Hematopoietic multipotent progenitor cell treated with erythropoietin and hydrocortisone succinate and interleukin-3 and kit ligand, for 4 days (in vitro differentiated cells): Measurements from ENCODE around the gene ABHD8.
"Not testable (repeated sequence)": the region's sequence is repeated elsewhere in the genome, so short reads cannot be mapped to it uniquely, and the experiment has no call there.

Experiments
- DNase-seq: peaks from one replicate; pipeline ENCODE4 v3.0.0-alpha.2; 2015

The ABHD8 gene

DNA sequence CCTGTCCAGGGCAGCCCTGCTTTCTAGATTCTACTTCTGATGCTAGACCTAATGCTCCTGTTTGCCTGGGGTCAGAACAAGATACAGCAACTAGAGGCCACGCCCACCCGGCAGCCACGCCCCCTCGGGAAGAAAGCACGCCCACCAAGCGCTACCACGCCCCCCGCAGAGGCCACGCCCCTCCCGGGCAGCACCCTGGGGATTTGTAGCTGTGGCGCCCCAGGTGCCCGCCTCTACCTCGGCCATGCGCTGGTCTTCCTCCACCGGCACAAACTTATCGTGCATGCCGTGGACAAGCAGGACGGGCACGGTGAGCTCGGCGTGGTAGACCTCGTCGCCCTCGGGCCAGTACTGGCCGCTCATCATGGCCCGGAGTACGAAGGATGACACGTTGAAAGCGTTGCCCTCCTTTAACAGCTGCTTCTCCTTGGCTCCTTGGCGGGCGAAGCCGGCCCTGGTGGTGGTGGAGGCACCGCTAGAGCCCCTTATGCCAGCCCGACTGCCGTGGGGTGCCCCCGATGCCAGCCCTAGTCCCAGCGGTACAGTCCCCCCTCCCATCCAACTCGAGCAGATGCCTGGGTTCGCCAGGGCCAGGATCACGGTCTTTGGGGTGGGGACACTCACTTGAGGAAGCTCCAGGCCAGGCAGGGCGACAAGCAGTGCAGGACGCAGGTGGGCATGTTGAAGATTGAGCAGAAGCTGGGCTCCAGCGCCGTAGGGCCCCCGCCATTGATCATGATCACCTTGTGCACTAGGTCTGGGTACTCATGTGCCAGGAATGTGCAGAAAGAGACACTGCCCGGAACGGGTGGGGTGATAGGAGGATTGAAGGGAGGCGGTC, 9.0 kb downstream of the ABHD8 start:
- DNase-seq: peak; percentile 71

DNA sequence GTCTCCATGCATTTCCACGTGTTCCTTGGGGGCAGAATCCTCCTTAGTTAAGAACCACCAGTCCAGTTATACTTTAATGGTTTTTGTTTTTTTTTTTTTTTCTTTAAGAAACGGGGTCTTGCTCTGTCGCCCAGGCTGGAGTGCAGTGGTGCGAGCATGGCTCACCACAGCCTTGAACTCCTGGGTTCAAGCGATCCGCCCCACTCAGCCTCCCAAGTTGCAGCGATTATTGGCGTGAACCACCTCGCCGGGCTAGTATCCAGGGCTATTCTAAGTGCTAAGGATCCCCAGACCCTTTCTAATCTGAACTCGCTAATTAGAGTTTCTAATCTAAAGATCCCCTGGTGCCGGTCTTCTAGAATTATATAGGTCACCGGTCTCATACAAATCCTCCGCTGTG, 9.6 kb downstream of the ABHD8 start:
- no peak for DNase-seq

DNA sequence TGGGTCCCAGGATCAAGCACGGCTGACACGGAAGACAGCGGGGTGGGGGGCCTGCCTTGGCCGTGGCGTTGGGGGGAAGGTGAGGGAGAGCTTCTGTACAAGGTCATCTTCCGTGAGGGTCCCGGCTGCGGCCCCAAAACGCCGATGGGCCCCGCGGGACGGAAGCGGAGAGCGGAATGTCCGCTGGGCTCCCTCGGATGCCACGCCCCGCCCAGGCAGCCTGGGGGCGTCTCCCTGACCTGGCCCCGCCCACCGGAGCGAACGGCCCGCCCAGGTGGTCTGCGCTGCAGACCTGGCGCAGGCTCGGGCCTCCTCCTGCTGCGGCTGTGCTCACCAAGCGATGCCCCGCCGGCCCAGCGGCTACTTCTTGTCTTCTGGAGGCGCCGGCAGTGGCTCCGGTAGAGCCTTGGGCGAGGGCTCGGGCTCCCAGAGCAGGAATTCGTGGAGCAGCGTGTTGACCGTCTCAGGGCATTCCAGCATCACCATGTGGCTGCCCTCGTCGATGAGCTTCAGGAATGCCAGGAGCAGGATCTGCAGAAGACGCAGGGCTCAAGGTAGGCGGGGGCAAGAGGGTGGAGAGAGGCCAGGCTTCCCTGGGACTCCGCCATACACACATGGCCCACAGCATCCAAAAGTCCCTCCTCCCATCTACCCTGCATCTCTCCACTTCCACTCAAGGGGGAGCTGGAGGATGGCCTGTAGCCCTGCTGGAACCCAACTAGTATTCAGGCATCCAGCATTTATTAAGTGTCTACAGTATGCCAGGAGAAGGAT, 10.7 kb downstream of the ABHD8 start:
- DNase-seq: peak; percentile 95

DNA sequence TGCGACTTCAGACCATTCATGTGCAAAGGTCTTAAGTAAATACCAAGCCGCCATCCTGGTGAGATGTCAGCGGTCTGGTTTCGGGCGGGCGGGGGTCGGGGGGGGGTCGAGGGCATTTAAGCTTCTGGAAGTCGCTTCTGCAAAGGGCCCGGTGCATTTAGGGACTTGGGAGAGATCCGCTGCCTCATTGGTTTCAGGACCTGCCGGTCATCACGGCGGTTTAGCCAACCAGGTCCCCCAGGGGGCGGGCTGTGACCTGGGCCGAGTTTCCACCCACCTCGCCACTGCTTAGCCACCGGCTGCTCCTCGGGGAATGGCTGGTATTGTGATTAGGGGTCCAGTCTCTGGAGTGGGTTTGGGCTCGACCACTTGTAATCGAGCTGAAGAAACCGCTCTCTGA, 13.7 kb downstream of the ABHD8 start:
- peak; percentile 93 for DNase-seq

DNA sequence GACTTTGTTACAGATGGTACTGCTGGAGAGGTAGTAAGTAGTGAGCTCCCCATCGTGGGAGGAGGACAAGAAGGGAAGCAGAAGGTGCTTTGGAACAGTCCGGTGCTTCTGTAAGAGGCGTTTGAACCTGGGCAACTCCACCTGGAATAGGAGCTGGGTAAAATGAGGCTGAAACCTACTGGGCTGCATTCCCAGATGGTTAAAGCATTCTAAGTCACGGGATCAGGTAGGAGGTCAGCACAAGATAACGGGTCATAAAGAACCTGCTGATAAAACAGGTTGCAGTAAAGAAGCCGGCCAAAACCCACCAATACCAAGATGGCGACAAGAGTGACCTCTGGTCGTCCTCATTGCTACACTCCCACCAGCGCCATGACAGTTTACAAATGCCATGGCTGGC, 16.5 kb downstream of the ABHD8 start:
- DNase-seq: no peak

DNA sequence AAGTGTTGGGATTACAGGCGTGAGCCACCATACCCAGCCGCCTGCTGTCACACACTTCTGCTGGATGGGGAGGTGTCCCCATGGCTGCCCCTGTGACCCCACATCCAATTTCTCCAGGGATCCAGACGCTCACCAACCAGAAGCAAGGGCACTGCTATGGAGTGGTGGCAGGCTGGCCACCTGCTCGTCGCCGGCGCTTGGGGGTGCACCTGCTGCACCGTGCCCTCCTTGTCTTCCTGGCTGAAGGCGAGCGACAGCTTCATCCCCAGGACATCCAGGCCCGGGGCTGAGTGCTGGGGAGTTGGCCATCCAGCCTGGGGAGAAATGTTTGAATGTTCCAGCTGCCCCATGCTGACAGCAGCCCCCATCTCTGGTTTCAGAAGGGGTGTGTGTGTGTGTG, 17.0 kb downstream of the ABHD8 start:
- DNase-seq: no peak

DNA sequence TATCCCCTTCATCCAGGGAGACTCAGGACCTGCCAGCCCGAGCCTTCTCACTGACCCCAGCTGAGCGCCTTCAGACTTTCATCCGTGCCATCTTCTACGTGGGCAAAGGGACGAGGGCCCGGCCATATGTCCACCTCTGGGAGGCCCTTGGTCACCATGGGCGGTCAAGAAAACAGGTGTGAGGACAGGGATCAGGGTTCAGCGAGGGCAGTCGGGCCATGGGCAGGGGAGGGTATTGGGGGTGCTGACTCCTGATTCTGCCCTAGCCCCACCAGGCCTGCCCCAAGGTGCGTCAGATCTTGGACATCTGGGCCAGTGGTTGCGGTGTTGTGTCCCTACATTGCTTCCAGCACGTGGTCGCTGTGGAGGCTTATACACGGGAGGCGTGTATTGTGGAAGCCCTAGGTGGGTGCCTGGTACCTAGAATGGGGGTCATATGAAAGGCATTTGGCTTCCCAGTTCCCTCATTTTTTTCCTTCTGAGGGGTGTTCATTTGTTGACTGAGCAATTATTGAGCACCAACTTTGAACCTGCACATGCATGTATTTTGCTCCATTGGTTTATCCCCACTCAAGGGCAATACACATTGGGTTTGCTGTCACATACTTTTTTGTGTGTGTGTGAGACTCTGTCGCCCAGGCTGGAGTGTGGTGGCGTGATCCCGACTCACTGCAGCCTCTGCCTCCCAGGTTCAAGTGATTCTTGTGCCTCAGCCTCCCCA, 17.6 kb downstream of the ABHD8 start:
- DNase-seq: no peak

DNA sequence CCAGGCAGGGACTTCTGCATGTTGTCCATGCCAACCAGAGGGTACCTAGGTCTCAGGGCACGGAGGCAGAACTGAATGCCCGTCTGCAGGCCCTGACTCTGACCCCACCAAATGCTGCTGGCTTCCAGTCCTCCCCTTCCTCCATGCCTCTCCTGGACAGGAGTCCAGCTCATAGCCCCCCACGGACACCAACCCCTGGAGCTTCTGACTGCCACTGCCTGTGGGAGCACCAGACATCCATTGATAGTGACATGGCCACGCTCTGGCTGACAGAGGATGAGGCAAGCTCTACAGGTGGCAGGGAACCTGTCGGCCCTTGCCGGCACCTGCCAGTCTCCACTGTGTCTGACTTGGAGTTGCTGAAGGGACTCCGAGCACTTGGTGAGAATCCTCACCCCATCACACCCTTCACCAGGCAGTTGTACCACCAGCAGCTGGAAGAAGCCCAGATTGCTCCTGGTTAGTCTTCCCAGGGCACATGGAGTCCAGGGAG, 19.7 kb downstream of the ABHD8 start:
- DNase-seq: no peak

DNA sequence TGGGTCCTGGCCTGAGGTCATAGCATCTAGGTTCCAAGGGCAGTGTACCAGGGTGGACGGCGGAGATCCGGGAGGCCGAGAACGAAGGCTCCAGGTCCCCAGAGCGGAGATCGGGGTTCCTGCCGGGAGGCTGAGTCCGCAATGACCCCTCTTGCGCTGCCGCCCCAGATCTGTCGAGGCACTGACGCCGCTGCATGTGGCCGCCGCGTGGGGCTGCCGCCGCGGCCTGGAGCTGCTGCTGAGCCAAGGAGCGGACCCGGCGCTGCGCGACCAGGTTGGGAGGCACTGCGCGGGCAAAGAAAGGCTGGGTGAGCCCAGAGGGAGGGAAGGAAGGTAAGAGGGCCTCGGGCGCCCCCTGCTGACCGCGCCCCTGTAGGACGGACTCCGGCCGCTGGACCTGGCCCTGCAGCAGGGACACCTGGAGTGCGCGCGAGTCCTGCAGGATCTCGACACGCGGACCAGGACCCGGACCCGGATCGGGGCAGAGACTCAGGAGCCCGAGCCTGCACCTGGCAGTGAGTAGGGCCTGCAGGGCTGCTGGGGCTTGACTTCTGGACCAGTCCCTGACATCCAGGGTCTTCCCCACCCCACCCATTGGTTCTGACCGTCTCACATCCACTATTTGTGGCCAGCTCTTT, 20.6 kb downstream of the ABHD8 start:
- peak; percentile 95 for DNase-seq

DNA sequence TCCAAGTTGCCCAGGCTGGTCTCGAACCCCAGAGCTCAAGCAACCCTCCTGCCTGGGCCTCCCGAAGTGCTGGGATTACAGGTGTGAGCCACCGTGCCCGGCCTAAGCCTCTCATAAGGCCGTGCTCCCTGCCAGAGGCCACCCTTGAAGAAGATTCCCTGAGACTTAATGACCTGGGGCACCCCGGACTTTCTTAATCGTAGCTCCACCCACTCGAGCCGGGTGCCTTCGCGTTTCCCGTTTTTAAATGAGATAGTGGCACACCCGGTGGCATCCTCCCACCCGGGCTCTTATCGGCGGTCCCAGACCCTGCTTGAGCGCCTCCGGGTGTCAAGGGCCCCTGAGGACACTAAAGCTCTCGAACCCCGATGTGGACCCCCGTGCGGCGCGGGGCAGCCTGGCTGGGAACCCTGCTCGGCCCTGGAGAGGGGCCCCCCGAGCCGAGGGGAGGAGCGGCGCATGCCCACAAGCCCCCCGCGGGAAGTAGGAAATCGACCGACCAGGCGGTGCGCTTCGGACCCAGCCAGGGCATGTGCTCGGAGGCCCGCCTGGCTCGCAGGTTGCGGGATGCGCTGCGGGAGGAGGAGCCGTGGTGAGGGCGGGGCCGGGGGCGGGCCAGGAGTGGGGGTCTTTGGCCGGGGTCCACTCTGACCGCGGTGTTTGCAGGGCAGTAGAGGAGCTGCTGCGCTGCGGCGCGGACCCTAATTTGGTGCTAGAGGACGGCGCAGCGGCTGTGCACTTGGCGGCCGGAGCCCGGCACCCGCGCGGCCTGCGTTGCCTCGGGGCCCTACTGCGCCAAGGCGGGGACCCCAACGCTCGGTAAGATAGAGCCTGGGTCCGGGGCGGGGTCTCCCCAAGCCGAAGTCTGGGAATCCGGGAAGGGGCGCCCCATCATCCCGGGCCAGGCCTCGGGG, 21.6 kb downstream of the ABHD8 start, which contains the start of gene ANKLE1:
Gene ANKLE1 (plus strand): TSS at position 511 of the 914 bp plus-strand sequence. CDS start 20 bp downstream, at position 531.
- peak; percentile 96 for DNase-seq

DNA sequence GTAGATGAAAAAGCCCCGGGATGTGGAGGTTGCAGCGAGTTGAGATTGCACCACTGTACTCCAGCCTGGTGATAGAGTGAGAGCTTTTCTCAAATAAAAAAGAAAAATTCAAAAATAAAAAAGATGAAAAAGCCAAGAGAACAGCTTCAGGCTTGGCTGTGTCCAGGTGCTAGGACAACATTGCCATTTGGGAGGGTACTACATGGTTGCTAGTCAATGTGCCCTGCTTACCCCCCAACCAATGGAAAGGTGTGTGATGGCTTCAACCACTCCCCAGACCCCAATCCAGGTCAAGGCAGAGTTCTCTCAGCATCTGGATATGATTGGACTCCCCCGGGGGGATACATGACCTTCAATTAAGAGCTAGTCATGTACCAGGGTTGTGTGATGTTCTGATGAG, 23.8 kb downstream of the ABHD8 start:
- DNase-seq: no peak

DNA sequence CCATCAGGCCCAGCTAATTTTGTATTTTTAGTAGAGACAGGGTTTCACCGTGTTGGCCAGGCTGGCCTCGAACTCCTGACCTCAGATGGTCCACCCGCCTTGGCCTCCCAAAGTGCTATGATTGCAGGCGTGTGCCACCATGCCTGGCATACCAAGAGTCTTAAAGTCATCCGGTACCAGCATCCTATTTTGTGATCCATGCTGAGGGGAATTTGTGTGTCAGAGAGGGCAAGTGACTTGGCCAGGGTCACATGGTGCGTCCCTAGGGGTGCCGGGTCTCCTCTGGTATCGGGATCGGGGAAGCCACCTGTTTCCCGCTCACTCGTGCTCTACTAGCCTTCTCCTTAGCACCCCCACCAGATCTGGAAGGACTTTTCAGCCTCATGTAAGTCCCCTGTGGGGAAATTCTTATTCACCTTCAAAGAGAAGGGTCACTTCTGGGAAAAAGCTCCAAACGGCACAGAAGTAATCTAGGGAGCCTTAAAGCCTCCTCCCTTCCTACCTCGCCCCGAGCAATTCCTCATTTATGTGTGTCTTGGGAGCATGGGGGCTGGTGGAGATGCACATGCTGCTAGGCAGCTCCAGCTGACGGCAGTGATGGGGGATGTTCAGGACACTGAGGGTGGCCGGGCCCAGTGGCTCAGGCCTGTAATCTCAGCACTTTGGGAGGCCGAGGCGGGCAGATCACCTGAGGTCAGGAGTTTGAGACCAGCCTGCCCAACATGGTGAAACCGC, 27.6 kb downstream of the ABHD8 start:
- DNase-seq: no peak

DNA sequence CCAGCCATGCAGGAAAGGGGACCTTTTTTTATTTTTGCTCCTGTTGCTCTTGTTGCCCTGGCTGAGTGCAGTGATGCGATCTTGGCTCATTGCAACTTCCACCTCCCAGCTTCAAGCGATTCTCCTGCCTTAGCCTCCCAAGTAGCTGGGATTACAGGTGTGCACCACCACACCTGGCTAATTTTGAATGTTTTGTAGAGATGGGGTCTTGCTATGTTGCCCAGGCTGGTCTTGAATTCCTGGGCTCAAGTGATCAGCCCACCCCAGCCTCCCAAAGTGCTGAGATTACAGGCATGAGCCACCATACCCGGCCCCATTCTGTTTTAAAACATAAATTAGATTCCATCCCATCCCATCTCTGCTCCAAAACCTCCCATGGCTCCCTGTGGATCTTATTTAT, 28.3 kb downstream of the ABHD8 start:
- DNase-seq: not testable (repeated sequence)

DNA sequence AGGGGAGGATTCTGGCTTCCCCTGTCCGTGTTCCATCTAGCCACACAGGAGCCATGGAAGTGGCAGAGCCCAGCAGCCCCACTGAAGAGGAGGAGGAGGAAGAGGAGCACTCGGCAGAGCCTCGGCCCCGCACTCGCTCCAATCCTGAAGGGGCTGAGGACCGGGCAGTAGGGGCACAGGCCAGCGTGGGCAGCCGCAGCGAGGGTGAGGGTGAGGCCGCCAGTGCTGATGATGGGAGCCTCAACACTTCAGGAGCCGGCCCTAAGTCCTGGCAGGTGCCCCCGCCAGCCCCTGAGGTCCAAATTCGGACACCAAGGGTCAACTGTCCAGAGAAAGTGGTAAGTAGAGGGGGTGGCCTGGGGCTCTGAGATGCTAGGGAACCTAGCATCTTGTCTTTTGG, 34.5 kb downstream of the ABHD8 start:
- DNase-seq: no peak

DNA sequence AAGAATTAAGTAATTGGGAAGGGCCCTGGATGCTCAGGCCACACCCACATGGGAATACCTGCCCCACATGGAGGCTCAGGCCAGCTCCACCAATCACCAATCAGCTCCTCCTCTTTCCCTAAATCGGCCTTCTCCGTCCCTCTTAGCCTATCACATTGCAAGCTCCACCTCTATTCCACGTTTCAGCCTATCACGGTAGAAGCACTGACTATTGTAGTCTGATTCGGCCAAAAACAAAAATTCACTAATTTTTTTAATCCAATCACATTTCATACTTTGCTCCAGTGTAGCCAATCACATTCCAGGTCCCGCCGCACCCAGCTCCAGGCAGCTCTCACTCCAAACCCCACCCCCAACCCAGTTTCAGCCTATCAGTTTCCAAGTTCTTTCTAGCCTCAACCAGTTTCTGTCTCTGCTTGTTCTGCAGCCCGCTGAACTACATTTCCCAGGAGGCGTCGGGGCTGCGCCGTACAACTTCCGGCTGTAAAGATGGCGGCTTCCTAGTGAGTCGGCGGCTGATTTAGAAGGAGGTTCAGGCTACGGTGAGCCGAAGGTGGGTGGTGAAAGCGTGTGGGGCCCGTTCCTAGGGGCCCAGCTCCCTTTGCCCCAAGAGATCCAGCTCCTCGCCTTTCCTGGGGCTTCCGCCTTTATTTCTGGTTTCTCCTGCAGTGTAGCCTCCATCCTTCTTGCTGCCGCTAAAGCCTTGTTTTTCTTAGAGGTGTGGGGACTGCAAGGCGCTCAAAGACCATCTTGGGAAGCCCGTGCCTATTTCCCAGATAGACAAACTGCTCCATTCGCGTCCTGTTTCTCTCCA, 36.0 kb downstream of the ABHD8 start, which contains the start of gene BABAM1:
Gene BABAM1 (plus strand): TSS at position 469 of the 814 bp plus-strand sequence. CDS start 1,364 bp downstream, outside the sequence.
- DNase-seq: peak; percentile 100

DNA sequence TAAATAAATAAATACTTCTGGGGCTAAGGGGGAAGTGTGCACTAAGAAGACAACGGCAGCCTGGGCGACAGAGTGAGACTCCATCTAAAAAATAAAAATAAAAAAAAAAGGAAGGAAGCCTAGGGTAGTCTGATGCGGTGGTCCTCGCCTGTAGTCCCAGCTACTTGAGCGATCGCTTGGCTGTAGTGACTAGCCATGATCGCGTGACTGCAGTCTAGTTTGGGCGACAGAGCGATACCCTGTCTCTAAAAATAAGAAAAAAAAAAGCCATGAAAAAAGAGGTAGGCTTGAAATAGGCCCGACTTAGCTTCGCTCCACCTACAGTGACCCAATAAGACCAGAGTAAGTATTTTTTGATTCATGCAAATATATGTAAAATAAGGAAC, 36.6 kb downstream of the ABHD8 start:
- no peak for DNase-seq

DNA sequence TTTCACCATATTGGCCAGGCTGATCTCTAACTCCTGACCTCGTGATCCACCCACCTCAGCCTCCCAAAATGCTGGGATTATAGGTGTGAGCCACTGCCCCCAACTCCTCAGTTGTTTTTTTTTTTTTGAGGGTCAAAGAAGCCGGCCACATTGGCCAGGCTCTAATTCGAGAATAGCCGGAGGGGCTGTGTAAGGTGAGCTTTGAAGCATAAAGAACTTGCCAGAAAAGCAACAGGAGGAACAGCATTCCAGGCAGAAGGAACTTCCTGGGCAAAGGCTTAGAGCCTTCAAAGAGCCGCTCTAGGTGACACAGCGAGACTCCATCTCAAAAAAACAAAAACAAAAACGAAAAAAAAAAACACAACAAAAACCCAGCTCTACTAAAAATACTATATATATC, 37.2 kb downstream of the ABHD8 start:
- DNase-seq: no peak

DNA sequence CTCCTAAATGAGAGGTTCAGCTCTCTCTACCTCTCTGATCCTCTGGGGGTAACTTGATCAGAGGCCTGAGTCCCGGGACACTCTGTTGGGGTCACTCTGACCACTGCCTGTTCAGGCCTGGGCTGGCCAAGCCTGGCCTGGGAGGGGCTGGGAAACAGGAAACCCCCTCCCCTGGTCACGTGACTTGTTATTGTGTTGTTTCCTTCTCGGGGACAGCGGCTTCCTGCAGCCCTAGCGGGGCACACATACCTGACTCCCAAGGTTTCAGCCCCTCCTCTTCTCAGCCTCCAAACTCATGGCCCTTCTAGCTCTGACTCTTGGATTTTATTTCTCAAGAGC, 38.6 kb downstream of the ABHD8 start, which contains the start of gene USHBP1:
Gene USHBP1 (minus strand): TSS at position 105 of the 339 bp plus-strand sequence. CDS start 446 bp downstream, outside the sequence.
- no peak for DNase-seq

DNA sequence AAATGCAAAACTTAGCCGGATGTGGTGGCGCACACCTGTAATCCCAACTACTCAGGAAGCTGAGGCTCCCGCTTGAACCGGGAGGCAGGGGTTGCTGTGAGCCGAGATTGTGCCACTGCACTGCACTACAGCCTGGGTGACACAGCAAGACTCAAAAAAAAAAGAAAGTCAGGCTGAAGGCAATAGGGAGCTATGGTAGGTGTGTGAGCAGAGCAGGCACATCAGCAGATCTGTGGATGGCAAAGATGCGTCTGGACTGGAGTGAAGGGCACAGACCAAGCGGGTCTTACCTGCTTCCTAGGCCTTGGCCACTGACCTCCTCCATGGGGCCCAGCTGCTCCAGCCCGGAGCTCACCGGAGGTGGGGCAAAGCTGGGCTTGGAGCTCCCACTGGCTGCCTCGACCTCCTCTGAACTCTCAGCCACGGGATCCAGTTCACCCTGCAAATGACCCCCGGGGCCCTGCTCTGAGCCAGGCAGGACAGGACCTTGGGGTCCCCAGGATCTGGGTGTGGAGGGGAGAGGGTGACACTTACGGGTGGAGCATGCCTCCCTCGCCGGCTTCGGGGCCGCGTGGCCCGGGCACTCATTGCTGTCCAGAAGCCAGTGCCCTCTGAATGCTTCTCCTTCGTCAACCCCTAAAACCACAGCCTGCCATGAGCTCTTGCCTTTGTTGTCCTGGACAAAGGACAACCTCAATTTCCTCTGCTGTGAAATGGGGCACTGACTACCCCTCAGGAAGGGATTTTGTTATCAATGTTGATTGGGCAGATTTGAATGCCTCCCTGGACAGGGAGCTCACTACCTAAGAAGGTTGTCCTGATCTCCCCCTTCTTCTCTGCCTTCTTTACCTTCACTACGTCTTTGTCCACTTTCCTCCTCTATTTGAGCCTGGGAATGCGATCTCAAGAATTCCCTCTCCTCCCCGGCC, 39.2 kb downstream of the ABHD8 start:
- DNase-seq: no peak
